GM19193 (cell line): ENCODE data around the gene TOP1.

Experiments
- POLR2A ChIP-seq: IDR thresholded peaks from 4 replicates; pipeline ENCODE4 v1.6.1; 2011; ENCODE audit not compliant: insufficient read depth, insufficient read length; ENCODE audit errors: extremely low read depth

Gene TOP1

GRCh38 chr20:41165001-41165882 is 136.6 kb downstream of the TOP1 start:
- TF ChIP-seq POLR2A: no peak

- no peak for TF ChIP-seq POLR2A
These were observed 137.8 kb downstream of the TOP1 start for GRCh38 chr20:41166201-41167117.

DNA sequence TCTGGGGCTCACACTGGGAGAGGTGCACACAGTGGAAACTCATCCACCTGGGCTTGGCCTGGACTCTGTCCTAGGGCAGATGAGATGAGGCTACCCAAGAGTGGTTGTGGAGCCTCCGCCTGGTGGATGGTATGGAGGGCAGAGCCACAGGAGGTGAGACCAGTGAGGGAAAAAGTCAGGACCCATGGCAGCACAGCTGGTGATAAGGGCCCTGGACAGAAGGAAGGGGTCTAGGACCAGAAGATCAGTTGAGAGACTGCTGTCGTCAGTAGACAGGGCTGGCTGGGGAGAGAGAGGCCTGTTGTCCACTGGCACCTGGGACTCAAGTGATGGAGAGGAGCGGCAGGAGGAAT is 138.5 kb downstream of the TOP1 start:
- TF ChIP-seq POLR2A: no peak

DNA sequence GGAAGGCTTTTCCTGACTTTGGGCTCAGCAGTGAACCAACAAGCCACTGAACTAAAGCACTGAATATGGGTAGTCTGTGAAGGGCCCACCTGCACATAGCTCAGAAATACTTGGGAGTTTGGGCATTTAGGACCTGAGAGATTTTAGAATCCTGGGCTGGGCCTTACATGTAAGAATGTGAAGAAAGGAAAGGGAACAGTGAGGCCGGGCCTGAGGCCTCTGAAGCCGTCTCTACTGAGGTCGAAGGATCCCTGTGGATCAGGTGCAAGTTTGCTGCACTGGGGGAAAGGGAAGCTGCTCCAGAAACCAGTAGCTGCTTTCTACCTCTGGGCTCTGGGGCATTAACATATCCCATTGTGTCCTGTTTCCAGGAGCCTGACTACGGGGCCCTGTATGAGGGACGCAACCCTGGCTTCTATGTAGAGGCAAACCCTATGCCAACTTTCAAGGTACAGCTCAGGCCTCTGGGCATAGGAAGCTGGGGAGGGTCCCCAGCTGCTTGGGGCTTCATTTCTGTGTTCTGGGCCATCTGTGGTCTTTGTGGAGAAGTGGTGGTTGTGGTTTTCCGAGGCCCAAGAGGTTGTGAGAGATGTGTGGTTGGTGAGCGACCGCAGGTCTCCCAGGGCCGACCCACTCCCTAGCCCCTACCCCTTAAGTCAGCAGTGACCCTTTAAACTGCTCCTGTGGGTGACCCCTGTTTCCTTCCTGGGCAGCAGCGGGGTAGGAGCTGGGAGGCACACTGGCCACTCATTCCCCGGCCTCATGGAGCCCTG is 139.0 kb downstream of the TOP1 start:
- no peak for TF ChIP-seq POLR2A

DNA sequence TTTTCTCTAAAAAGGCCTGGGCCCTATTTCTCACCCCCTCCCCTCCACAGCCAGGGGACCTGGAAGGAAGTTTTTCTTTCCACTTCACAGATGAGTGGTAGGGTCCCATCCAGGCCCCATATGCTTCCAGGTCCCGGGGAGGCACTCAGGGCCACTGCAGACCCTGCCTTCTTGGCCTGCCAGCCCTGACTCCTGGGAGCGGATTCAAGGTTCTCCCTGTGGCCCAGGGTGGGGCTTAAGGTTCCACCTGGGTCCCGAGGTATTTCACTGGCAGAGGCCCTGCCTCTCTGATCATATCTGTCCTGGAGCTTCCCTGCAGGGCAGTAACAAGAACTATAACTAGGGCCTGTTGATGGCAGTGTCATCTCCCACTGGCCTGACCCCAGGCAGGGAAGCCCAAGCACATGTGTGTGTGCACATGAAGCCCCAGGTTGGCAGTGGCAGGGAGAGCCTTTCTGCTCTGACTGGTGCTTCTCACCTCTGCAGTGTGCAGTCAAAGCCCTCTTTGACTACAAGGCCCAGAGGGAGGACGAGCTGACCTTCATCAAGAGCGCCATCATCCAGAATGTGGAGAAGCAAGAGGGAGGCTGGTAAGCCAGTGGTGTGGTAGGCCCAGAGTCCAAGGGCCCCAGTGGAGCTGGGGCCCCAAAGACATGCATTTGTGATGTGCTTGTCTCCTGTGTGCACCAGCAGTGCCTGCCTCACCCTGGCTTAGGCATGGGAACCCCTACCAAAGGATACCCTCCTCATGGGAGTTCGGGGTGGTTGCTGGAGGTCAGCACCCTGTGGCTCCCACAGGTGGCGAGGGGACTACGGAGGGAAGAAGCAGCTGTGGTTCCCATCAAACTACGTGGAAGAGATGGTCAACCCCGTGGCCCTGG is 139.9 kb downstream of the TOP1 start:
- no peak for TF ChIP-seq POLR2A

- no peak for TF ChIP-seq POLR2A
These were observed 140.6 kb downstream of the TOP1 start for GRCh38 chr20:41169162-41169690.

- no peak for TF ChIP-seq POLR2A
These were observed 141.2 kb downstream of the TOP1 start for GRCh38 chr20:41169791-41170351.

- TF ChIP-seq POLR2A: no peak
These were observed 141.9 kb downstream of the TOP1 start for GRCh38 chr20:41170386-41171105.

GRCh38 chr20:41171736-41172295 is 143.2 kb downstream of the TOP1 start:
- TF ChIP-seq POLR2A: no peak

- no peak for TF ChIP-seq POLR2A
These were observed 143.9 kb downstream of the TOP1 start for GRCh38 chr20:41172296-41173140.

- TF ChIP-seq POLR2A: no peak
These were observed 144.6 kb downstream of the TOP1 start for GRCh38 chr20:41173161-41173721.
